GM10266 (cell line): ENCODE results near the gene HDDC3.

Source experiments
- DNase-seq: peaks from one replicate; pipeline ENCODE4 v3.0.0; 2012; ENCODE audit errors: extremely low spot score
- TF ChIP-seq, protein P1 (sequence below): IDR thresholded peaks from 2 replicates; pipeline ENCODE4 v1.5.1; 2012; ENCODE audit warnings: mild to moderate bottlenecking, low read depth; ENCODE audit not compliant: control insufficient read depth, insufficient read depth; ENCODE audit errors: missing control alignments

HDDC3 gene

GRCh38 chr15:90952901-90953677 is 20.7 kb upstream of the HDDC3 start:
- TF ChIP-seq, protein P1, sequence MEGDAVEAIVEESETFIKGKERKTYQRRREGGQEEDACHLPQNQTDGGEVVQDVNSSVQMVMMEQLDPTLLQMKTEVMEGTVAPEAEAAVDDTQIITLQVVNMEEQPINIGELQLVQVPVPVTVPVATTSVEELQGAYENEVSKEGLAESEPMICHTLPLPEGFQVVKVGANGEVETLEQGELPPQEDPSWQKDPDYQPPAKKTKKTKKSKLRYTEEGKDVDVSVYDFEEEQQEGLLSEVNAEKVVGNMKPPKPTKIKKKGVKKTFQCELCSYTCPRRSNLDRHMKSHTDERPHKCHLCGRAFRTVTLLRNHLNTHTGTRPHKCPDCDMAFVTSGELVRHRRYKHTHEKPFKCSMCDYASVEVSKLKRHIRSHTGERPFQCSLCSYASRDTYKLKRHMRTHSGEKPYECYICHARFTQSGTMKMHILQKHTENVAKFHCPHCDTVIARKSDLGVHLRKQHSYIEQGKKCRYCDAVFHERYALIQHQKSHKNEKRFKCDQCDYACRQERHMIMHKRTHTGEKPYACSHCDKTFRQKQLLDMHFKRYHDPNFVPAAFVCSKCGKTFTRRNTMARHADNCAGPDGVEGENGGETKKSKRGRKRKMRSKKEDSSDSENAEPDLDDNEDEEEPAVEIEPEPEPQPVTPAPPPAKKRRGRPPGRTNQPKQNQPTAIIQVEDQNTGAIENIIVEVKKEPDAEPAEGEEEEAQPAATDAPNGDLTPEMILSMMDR: no peak
- no peak for DNase-seq

DNA sequence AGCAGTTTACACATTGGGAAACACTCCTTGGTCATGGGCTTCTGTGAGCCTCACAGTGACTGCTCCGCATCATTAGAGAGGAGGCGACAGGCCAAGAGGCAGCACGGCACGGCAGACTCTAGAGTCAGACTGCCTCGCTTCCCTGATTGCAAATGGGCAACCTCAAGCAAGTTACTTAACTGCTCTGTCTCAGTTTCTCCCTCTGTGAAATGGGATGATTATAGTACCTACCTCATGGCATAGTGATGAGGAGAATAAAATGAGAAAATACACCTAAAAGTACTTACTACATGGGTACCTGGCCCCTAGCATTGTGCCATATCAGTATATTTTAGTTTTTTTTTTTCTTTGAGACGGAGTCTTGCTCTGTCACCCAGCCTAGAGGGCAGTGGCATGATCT is 18.3 kb upstream of the HDDC3 start:
- DNase-seq: no peak
- TF ChIP-seq, protein P1: no peak

DNA sequence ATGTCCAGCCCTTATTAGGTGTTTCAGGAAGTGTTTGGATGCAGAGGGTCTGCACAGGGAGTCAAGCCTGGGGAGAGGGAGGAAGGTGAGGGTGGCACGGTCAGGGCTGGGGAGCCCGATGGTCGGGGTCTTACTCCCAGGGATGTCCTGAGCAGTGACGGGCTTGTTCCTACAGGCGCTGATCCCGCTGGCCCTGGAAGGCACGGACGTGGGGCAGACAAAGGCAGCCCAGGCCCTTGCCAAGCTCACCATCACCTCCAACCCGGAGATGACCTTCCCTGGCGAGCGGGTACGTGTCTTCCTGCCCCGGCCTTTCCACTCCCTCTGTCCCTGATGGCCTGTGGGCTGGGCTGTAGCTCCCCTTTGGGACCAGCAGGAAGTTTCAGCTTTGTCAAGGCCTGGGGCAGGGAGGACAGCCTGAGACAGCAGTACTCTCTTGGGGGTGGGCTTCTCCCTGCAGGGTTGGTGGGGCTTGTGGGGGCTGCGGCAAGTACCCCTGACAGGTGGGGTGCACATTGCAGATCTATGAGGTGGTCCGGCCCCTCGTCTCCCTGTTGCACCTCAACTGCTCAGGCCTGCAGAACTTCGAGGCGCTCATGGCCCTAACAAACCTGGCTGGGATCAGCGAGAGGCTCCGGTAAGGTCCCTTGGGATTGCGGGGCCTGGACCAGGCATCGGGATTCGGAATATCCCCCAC is 17.8 kb upstream of the HDDC3 start:
- no peak for DNase-seq
- TF ChIP-seq, protein P1: no peak

DNA sequence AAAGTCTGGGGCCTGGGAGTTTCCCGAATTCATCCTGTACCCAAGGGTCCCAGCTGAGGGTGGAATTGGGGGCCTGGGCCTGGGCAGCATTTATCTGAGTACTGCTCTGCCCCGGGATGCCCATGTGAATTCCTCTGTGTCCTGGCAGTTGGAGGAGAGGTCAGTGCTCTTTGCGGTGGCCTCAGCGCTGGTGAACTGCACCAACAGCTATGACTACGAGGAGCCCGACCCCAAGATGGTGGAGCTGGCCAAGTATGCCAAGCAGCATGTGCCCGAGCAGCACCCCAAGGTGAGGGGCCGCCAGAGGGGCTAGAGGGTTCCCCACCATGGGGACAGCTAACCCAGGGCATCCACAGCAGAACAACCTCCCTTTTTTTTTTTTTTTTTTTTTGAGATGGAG is 16.2 kb upstream of the HDDC3 start:
- DNase-seq: no peak
- TF ChIP-seq, protein P1: no peak

DNA sequence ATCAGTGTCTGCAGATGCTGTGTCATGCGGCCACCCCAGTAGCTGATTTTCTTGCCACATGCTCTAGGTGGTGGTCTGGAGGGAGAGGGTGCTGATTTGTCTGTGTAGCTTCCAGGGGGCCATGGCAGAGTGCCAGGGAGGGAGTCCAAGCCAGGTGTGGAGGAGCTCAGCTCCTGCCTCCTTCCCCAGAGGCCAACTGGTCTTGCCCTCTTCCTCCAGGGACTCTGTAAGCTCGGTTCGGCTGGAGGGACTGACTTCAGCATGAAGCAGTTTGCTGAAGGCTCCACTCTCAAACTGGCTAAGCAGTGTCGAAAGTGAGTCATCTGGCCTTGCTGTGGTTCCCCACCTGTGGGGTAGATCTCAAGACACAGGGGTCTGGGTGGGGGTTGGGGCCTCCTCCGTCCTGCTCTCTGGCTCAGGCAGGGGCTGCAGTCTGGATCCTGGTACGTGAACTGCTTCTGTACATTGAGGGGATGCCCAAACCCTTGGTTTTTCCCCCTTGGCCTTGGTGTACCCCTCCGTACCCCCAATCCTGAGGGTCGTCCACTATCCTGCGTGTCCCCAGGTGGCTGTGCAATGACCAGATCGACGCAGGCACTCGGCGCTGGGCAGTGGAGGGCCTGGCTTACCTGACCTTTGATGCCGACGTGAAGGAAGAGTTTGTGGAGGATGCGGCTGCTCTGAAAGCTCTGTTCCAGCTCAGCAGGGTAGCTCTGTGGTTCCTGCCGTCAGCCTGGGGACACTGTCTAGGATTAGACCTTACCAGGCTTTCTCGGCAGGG is 15.4 kb upstream of the HDDC3 start:
- TF ChIP-seq, protein P1: no peak
- DNase-seq: no peak

GRCh38 chr15:90946941-90947576 is 14.7 kb upstream of the HDDC3 start:
- no peak for DNase-seq
- TF ChIP-seq, protein P1: no peak
